ENCODE results near the gene RXYLT1.

RXYLT1 gene

GRCh38 chr12:63805704-63806672, 26.3 kb downstream of the RXYLT1 start:
- Histone ChIP-seq H3K27me3 (ENCODE audit: low read length) (no peaks in the 10 kb centered on the region), H3K4me2 (ENCODE audit: low read depth, low read length, poor library complexity, severe bottlenecking) (no peak overlapping the region), H3K4me3 (ENCODE audit: insufficient read depth, low read length, poor library complexity, severe bottlenecking) (no peak overlapping the region), H3K9me3 (ENCODE audit: insufficient read depth, low read length) (no peaks in the 10 kb centered on the region), H3K79me2 (ENCODE audit: insufficient read depth, low read length) (no peaks in the 10 kb centered on the region), H4K20me1 (ENCODE audit: low read depth, low read length) (no peaks in the 10 kb centered on the region), H3K9me2 (replicated peaks; ENCODE audit: insufficient read depth, low read length) (no peaks in the 10 kb centered on the region), H3F3A (ENCODE audit: insufficient read depth) (no peaks in the 10 kb centered on the region), H2AFZ (ENCODE audit: low read depth, low read length, severe bottlenecking) (no peak overlapping the region), H3K9ac (ENCODE audit: low read length) (no peak overlapping the region), H3K36me3 (ENCODE audit: low read length) (peaks cover 5% of the 10 kb centered on the region; the same call in 1 of the 2 replicates), H3K27ac (ENCODE audit: low read depth, low read length) (no peak overlapping the region)
- TF ChIP-seq EZH2phosphoT487 (conservative IDR thresholded peaks at IDR 0.05; ENCODE audit: low read length) (no peak), CTCF (IDR thresholded peaks at IDR 0.05; ENCODE audit: insufficient read depth, low read length, poor library complexity, severe bottlenecking) (no peak)

GRCh38 chr12:63808631-63809030, 28.9 kb downstream of the RXYLT1 start:
- H3K36me3 ChIP-seq (ENCODE audit: low read length): peaks cover 5% of the 10 kb centered on the region; the same call in 1 of the 2 replicates
- no peaks in the 10 kb centered on the region for H4K20me1 ChIP-seq (ENCODE audit: low read depth, low read length)
- no peaks in the 10 kb centered on the region for H3K79me2 ChIP-seq (ENCODE audit: insufficient read depth, low read length)
- H3K4me2 ChIP-seq (ENCODE audit: low read depth, low read length, poor library complexity, severe bottlenecking): no peak overlapping the region
- no peak overlapping the region for H3K4me3 ChIP-seq (ENCODE audit: insufficient read depth, low read length, poor library complexity, severe bottlenecking)
- no peak overlapping the region for H3K9ac ChIP-seq (ENCODE audit: low read length)
- H3F3A ChIP-seq (ENCODE audit: insufficient read depth): no peaks in the 10 kb centered on the region
- no peaks in the 10 kb centered on the region for H3K27me3 ChIP-seq (ENCODE audit: low read length)
- H3K9me2 ChIP-seq (replicated peaks; ENCODE audit: insufficient read depth, low read length): no peaks in the 10 kb centered on the region
- no peak overlapping the region for H2AFZ ChIP-seq (ENCODE audit: low read depth, low read length, severe bottlenecking)
- TF ChIP-seq CTCF (IDR thresholded peaks at IDR 0.05; ENCODE audit: insufficient read depth, low read length, poor library complexity, severe bottlenecking): no peak
- TF ChIP-seq EZH2phosphoT487 (conservative IDR thresholded peaks at IDR 0.05; ENCODE audit: low read length): no peak
- H3K9me3 ChIP-seq (ENCODE audit: insufficient read depth, low read length): no peaks in the 10 kb centered on the region
- H3K27ac ChIP-seq (ENCODE audit: low read depth, low read length): no peak overlapping the region

DNA sequence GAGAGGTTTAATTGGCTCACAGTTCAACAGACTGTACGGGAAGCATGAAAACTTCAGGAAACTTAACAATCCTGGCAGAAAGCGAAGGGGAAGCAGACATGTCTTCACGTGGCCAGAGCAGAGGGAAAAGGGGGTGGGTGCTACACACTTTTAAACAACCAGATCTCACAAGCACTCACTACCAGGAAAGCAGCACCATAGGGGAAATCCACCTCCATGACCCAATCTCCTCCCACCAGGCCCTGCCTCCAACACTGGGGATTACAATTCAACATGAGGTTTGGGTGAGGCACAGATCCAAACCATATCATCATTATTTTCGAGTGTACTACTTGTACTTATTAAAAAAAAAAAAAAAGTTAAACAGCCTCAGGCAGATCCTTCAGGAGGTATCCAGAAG, 29.9 kb downstream of the RXYLT1 start:
- no peak for TF ChIP-seq EZH2phosphoT487 (conservative IDR thresholded peaks at IDR 0.05; ENCODE audit: low read length)
- no peak for TF ChIP-seq CTCF (IDR thresholded peaks at IDR 0.05; ENCODE audit: insufficient read depth, low read length, poor library complexity, severe bottlenecking)
- no peaks in the 10 kb centered on the region for H3K9me2 ChIP-seq (replicated peaks; ENCODE audit: insufficient read depth, low read length)
- H3K36me3 ChIP-seq (ENCODE audit: low read length): peaks cover 5% of the 10 kb centered on the region; the same call in 1 of the 2 replicates

More for the DNA sequence above, 29.9 kb downstream of the RXYLT1 start:
- no peak overlapping the region for H3K4me3 ChIP-seq (ENCODE audit: insufficient read depth, low read length, poor library complexity, severe bottlenecking)
- H3K9me3 ChIP-seq (ENCODE audit: insufficient read depth, low read length): no peaks in the 10 kb centered on the region
- H3K79me2 ChIP-seq (ENCODE audit: insufficient read depth, low read length): no peaks in the 10 kb centered on the region
- H3K27ac ChIP-seq (ENCODE audit: low read depth, low read length): no peak overlapping the region
- no peak overlapping the region for H2AFZ ChIP-seq (ENCODE audit: low read depth, low read length, severe bottlenecking)
- H3F3A ChIP-seq (ENCODE audit: insufficient read depth): no peaks in the 10 kb centered on the region
- no peaks in the 10 kb centered on the region for H3K27me3 ChIP-seq (ENCODE audit: low read length)
- H4K20me1 ChIP-seq (ENCODE audit: low read depth, low read length): no peaks in the 10 kb centered on the region
- H3K9ac ChIP-seq (ENCODE audit: low read length): no peak overlapping the region
- H3K4me2 ChIP-seq (ENCODE audit: low read depth, low read length, poor library complexity, severe bottlenecking): no peak overlapping the region
